Stimulated activated CD4-positive, alpha-beta T cell treated with anti-CD3 and anti-CD28 coated beads, TNF-alpha, amount 100 ng/mL, for 24 hours (primary cell): Measurements from ENCODE around the gene BCOR.

Experiments
- DNase-seq, 3 experiments: peaks; one replicate each; pipeline ENCODE4 v3.0.0-alpha.2; 2020; ENCODE audit warnings: low read depth in 3 of 3

BCOR gene

DNA sequence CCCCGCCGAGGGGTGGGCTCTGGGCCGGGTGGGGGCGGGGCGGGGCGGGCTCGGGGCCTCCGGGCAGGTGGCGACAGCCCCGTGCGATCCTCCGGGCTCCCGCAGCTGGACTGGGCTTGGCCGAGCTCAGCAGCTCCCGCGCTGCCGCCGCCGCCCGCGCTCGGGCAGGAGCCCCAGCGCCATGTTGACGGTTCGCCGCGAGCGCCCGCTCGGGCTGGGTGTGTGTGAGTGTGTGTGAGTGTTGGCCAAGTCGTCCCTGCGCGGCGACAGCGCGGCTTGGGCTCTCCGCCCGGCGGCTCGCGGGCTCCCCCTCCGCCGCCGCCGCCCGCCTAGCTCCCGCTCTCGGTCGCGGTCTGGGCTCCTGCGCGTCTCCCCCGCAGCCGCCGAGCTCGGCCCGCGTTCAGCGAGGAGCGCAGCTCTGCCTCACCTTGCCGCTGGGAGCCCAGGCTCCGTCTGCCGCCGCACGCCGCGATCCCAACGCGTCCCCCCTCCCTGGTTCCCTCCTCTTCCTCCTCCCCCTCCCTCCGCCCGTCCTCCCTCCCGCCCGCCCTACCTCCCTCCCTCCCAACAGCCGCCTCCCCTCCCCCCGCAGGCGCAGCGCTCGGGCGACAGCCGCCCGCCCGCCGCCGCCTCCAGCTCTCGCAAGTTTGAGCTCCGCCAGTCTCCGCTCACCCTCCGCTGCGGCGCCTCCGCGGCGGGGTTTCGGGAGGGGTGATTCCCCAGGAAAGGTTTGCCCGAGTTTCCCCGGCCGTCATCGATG, at the start of gene BCOR:
Gene BCOR, minus strand, starts transcription at position 455 of the 760 bp plus-strand sequence. CDS start 20,029 bp downstream, outside the sequence.
- DNase-seq = peak in 2 of 3 experiments; percentile 50 to 72

DNA sequence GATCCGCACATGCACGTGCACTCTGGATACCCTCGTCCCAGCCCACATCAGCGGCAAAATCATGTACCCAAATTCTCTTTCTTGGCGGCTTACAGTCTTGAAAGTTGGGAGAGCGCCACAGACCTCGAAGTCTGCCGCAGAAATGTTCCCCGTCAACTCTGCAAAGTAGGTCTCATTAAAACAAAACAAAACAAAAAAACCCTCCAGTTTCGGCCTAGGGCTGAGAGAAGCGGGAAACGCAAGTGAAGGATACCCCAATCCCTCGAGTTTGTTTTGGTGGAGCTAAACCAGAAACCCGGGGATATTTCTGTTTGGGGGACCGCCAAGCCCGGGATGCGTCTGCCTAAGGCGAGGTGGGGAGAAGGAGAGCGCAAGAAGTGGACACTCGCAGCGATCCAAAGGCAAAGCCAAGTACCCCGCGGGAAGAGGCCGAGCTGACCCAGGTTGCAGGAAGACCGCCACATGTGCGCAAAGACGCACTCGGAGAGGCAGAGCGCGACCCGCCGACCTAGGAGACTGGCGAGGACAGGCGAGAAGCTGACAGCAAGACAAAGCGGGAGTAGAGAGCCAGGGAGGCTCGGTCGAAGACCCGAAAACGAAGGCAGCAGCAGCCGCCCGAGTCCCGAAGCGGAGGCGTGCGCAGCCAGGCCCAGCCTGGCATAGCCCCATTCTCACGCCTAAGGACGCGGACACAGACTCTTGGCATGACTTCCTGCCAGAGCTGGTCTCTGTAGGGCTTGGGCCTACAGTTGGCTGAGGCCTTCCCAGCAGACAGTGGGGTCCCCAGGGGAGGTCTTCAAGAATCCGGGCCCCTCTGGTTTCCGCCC, 49.6 kb upstream of the BCOR start:
- no peak for DNase-seq

DNA sequence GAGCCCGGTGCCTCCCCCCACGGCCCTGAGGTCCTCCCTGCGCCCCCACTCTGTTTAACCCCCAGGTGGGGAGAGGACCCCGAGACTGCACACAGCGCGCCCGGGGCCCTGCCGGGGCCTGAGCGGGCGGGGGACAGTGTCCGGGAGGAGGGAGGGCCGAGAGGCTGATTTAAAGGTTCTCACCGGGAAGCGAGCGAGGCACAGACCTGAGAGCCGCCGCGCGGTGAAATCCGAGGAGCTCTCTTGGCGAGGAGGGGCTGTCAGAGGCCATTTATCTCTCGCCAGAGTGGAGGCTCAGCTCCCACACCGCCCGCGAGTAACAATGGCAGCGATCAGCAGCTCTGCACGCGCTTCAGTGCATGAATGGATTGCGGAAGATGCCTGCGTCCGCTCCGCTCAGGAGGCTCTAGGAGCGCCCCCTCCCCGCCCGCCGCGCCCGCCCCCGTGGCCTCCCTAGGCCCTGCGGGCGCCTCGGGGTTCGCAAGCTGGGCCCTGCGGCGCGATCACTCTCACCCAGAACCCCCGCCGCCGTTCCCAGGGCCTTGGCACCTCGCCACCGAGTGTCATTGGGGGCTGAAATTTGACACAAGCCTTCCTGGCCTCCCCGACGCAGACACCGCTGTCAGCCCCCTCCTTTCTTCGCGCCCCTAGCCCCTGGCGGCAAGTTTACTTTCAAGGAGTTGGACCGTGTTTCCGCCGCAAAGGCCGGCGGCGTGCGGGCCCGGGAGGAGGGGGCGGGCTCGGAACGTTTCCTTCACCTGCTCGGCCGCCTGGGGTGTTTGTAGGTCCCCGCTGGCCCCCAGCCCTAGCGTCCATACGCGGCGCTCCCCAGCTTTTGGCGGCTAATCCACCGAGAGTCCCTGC, 48.7 kb upstream of the BCOR start:
- DNase-seq = no peak

DNA sequence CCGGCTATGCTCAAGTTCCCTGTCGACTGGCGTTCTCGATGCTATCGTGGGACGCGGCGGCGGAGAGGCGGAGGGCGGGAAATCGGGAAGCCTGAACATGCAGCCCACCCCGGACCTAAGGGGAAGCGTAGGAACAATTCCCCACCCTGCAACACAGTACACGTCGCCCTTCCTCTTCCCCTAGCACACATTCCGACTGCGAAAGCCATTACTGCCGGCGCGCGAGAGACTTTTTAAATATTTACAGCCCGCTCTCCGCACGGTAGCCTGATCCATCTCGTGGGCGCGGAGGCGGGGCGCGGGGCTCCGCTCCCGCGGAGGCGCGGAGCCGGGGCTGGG, 48.1 kb upstream of the BCOR start:
- no peak for DNase-seq

DNA sequence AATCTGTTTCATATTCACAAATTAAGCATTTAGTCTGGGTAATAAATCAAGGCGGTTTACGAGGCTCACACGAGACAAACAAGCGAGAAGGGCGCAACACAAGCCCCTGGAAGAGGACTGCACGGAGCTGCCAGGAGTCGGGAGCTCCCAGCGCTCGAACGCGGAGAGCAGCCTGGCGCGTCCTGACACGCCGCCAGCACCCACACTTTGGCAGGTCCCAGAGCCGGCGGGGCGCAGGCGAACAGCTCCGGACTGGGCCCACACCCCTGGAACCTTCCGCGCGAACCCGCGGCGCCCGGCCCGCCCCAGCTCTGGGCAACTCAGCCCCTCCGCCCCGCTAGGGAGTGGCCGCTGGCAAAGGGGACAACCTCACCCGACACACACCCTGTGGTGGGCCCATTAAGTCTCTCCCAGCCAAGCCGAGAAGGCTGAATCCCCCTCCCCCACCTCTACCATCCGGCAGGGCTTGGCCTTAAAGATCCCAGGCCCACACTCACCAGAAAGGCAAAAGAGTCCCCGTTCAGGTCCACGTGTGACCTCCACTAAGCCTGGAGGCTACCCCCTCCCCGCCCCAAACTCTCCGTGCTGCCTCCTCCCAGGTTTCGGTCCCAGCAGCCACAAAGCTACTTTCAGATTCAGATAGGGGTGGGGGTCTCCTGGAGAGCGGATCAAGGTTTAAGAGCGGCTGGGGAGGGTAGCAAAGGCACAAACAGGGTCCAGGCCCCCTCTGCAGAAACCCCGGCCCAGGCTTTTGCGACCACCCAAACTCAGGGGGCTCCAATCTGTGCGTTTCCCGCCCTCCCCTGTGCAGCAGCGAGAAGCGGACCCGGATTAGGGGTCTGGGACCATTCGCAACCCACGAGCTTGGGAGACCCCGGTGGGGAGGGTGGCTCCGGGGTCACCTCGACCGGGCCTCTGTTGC, 47.5 kb upstream of the BCOR start:
- no peak for DNase-seq

DNA sequence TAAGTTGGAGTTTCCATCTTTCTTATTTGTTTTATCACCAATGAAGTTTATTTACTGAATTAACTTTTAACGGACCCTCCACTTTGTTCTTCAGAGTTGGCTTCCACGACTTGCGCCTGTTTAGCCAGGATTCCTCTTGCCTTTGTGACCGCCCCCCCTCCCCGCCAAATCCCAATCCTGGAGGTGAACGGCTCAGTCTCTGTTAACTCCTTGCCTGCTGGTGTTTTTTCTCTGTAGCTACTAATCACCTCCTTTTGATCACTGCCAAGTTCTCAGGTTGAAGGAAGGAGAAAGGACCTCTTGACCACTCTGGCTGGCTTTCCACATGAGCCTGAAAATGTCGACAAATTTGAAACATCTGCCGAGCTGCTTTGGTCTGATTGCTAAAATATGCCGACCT, 46.8 kb upstream of the BCOR start:
- no peak for DNase-seq

DNA sequence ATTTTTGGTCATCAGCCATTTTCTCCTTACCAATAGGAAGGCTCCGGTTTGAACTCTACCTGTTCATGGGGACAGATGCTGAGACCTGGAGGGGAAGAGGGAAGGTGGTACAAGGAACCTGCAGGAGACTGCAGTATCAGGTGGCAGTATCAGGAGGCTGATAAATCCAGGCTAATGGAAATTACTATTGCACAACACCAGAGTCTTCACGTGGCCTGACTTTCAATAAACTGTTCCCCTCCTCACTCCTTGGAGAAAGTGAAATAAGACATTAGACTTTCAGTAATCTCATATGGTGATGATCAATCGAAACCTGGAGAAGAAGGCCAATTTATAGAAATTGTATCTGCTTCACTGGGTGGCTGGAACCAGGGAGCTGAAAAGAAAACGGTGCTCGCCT, 46.2 kb upstream of the BCOR start:
- no peak for DNase-seq

DNA sequence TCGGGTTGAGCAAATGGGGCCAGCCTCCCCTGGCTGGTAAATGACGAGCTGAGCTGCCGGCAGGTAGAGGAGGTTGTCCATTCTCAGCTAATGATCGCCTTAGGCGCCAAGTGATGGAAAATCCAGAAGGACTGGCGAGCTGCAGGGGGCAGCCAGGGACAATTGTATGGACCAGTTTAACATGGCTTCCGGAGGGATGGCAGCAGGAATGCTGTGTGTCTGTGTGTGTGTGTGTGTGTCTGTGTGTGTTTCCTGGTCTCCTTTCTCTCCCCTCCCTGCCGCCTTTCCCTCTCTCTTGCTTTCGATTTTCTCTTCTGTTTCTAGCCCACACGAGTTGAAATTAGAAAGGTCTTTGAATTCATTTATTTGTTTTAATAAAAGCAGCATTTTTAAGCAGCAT, 45.2 kb upstream of the BCOR start:
- no peak for DNase-seq

DNA sequence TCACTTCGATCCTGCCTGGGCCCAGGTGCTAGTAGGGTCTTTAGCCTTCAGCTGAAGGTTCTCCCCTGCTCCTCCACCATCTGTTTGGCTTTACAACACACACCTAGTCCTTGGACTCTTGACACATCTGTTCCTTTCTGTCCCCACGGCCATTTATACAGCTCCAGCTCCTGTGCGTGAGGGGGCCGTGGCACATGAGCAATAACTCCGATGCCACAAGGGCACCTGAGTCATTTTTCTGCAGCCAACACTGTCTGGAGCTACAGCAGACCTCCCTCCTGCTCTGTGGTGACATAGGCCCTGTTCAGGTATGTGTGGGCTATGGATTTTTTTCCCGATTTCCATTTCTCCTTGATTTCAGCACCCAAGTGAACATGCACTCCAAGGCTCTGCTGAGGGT, 44.7 kb upstream of the BCOR start:
- DNase-seq = no peak

DNA sequence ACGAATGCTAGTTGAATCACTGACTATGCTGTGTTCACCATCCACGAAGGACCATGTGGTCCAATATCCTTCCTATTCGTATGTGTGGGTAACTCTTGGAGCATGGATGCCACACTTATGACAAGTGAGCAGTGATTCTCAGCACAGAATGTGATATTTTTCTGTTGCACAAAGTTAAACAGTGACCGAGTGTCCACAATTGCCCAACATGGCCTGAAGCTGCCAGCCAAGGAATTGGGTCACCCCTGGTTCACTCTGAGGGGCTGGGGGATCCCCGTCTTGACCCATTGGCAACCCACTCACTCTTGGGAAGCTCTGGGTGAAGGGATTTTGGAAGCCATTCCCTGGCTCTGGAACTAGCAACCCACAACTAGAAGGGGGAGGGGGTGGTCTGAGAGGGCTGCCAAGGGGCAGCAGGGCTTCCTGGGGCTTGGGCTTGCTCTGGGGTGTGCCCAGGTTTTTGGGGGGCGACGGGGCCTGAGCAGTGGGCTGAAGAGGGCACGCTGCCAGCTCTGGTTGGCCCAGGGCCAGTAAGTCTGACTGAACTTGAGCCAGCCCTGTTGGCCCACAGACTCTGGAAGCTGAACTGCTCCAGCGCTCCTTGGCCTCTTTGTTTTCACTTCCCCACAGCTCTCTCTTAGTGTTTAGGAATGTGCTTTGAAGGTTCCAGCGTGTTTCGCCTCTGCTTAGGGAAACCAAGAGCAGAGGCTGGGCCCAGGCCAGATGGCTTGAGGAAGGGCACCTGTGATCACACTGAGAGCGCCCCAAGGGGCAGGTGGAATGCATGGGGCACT, 43.1 kb upstream of the BCOR start:
- no peak for DNase-seq

DNA sequence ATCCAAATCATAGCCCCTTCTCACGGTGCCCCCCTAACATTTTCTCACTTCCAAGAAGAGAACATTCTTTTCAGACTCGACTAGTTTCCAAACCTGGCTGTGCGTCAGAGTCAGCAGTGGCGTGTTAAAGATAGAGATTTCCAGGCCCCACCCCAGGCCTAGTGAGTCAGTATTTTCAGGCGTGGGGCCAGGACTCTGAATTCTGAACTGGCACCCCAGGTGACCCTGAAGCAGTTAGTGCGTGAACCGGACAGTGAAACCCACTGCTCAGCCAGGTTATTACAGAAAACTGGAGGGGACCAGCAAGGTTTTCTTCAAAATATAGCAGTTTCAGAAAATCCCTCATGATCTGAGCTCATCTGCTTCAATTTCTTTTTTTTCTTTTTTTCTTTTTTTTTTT, 35.0 kb upstream of the BCOR start:
- no peak for DNase-seq

DNA sequence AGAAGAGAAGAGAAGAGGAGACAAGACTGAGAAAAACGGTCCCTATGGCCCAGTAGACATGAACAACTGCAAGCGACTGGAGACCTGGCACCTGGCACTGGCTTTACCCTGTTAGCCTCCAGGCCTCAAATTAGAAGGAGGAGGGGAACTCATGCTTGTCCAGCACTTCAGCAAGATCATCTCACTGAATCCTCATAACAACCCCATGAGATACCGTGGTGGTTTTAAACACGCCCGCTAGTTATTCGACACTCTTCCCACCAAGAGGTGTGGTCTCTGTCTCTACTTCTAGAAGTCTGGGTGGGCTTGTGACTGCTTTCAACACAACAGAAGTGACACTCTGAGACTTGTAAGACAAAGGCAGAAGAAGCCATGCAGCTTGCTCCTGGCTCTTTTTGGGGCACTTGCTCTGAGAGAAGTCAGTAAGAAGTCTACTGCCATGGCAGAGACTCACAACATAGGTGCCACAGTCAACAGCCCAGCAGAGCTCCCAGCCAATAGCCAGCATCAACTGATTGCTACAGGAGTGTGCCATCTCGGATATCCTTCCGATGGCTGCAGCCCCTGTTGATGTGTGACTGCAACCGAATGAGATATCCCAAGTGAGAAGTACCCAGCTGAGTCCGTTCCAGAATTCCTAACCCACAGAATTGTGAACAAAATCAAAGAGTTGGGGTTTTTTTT, 34.0 kb upstream of the BCOR start:
- DNase-seq = no peak

DNA sequence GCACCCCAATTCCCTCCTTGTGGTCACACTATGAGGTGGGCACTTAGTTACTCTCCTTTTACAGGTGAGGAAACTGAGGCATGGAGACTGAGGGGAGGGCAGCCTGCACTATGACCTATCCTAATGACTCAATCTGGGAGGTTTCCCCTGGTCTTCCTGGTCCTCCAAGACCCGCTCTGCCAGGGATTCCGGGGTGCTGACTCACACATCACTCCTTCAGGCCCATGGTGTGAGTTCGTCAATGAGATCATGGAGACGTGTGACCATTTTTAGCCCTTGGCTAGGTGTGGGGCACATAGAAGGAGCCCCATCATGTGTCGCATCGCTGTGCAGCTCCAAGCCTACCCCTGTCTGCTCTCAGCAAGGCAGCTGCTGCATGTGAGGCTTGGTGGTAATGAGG, 32.4 kb upstream of the BCOR start:
- DNase-seq = no peak

DNA sequence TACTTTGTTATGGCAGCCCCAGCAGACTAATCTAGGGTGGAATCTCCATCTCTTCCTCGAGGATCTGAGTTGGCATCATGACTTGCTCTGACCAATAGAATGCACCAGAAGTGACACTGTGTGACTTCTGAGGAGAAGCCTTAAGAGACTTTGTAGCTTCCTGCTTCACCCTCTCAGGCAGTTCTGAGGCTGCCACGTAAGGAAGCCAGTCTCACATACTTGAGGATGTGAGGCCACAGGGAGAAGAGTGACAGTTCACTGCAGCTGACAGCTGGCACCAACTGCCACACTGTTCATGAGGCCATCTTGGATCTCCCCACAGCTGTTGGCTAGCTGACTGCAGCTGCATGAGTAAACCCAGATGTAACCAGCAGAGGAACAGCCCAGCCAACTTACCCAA, 29.3 kb upstream of the BCOR start:
- no peak for DNase-seq

DNA sequence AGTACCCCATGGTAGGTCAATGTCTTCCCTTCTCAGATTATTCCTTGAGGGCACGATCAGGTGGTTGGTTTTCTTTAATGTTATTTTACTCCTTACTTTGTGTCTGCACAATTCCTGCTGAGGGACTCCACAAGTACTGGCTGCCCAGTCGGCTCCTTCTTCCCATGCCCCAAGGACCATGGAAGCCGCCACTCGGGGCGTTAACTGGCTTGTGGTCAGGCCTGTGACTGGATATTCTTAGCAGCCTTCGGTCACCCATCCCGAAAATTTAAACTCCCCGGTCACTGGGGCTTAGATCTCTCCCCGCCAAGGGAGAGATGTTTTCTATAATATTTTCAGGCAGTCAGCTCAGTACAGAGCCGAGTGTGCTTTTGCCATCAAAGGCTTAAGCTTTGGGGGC, 24.7 kb upstream of the BCOR start:
- no peak for DNase-seq

DNA sequence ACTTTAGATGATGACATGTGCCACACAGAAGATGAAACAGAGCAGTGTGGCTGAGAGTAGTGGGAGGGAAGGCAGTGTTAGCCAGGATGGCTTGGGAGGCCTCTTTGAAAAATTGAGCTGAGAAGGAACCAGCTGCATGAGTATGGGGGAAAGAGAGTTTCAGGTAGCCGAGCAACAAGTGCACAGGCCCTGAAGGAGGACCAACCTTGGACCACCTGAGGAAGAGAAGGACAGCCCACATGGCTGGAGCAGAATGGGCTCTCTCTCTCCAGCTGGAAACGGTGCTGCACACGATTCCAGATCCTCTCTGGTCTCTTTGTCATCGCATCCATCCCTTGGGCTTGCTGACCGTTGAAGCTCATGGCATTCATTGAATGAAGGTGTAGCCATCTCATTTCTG, 23.9 kb upstream of the BCOR start:
- no peak for DNase-seq

DNA sequence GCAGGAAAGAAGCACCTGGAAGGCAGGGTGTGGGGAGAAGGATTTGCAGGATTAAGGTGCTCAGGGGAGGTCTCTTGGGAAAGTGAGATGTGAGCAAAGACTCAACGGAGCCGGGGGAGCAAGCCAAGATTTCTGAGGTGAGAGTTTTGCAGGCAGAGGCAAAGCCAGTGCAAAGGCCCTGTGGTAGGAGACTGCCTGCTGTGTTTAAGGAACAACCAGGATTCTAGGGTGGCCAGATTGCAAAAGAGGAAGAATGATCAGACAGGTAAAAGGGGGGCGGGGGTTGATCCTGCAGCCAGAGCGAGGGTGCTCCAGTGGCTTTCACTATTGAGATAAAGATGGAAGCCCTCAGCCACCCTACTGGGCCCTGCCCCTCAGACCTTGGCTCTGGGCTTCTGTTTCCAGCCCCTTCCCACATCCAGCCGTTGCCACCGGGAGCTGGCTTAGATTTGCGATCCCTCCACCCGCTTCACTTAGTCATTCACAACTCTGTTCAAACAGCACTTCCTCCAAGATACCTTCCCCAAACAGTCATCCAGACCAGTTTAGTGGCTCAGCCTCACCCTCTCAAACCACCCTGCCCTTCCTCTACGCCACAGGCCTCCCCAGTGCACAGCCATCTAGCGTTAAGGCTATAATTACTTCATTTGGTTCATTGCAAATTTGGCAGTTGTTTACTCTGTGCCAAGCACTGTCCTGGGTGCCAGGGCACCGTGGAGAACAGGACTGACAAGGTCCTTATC, 23.3 kb upstream of the BCOR start:
- DNase-seq = no peak

DNA sequence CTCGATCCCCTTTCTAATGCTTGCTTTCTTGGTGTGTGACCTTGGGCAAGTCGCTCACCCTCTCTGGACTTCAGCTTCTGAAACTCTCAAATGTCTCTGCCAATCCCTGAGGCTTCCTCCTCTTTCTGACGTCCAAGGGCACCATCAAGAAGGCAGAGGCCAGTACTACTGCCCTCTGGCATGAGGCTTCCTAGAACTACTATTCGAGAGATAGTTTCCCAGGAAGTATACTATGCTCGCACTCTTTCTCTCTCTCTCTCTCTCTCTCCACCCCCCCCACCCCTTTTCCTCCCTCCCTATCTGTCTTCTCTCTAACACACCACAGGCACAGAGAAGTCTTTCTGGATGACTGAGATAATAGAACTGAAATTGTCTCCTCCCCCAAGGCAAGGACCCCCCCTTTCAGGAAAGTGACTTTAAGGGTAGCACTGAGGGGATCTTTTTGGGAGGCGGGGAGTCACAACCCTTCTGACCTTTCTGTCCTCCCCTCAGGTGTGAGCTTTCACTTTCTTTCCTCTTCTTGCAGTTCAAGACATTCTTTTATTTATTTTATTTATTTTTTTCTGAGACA, 20.0 kb upstream of the BCOR start:
- no peak for DNase-seq

DNA sequence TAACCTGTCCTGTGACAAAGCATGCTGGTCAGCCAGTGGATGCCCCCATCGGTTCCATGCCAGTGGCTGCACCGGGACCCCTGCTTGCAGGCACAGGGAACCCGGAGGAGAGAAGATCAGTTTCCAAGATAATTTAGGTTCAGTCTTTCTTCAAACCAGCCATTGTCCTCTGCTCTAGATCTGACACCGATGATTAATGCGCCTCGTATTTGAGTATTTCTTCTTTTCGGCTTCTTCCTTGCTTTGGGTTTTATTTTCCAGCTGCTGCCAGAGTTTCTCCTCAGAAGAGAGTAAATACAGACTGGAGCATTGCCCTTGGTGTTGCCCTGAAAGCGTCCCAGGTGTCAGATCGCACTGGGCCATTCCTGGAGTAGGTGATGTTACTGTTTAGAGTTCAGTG, 19.2 kb upstream of the BCOR start:
- DNase-seq = no peak
